Measurements from ENCODE around the gene PHLDA1.
"Not testable (repeated sequence)": the region's sequence is repeated elsewhere in the genome, so short reads cannot be mapped to it uniquely, and the experiment has no call there.

GRCh38 chr12:75987709-75988108 is 43.9 kb downstream of the PHLDA1 start:
- TF ChIP-seq, protein P1, sequence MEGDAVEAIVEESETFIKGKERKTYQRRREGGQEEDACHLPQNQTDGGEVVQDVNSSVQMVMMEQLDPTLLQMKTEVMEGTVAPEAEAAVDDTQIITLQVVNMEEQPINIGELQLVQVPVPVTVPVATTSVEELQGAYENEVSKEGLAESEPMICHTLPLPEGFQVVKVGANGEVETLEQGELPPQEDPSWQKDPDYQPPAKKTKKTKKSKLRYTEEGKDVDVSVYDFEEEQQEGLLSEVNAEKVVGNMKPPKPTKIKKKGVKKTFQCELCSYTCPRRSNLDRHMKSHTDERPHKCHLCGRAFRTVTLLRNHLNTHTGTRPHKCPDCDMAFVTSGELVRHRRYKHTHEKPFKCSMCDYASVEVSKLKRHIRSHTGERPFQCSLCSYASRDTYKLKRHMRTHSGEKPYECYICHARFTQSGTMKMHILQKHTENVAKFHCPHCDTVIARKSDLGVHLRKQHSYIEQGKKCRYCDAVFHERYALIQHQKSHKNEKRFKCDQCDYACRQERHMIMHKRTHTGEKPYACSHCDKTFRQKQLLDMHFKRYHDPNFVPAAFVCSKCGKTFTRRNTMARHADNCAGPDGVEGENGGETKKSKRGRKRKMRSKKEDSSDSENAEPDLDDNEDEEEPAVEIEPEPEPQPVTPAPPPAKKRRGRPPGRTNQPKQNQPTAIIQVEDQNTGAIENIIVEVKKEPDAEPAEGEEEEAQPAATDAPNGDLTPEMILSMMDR (IDR thresholded peaks at IDR 0.05; ENCODE audit: low read depth, low read length): not testable (repeated sequence)
- TF ChIP-seq POLR2A (IDR thresholded peaks at IDR 0.05; ENCODE audit: extremely low read depth, insufficient read length); MYC (IDR thresholded peaks at IDR 0.05; ENCODE audit: low read depth, low read length): not testable (repeated sequence)

Measured in NB4 (cell line).